A673 (cell line): ENCODE results near the gene ZBTB8B.

Experiments used
- EZH2 ChIP-seq: fragments of 200-600 bp; sonication (generic); IDR thresholded peaks from 2 replicates; pipeline ENCODE4 v1.6.1; 2017; ENCODE audit warnings: borderline replicate concordance, low read depth, mild to moderate bottlenecking, mixed read lengths, antibody characterized with exemption, low read length; ENCODE audit not compliant: poor library complexity, severe bottlenecking
- TF ChIP-seq, protein P1 (sequence below): fragments of 300-800, 200-600 bp; sonication (generic); conservative IDR thresholded peaks from 2 replicates; pipeline ENCODE4 v1.5.1; 2017; ENCODE audit warnings: low read depth, mild to moderate bottlenecking, antibody characterized with exemption, low read length, moderate library complexity, mixed read lengths

DNA sequence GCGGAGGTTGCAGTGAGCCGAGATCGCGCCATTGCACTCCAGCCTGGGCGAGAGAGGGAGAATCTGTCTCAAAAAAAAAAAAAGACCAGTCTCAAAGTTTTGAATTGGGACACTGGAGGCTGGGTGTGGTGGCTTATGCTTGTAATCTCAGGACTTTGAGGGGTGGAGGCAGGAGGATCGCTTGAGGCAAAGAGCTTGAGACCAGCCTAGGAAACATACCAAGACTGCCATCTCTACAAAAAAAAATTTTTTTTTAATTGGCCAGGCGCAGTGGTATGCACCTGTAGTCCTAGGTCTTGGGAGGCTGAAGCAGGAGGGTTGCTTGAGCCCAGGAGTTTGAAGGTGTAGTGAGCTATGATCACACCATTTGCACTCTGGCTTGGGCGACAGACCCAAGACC, 3.9 kb downstream of the ZBTB8B start:
- TF ChIP-seq, protein P1, sequence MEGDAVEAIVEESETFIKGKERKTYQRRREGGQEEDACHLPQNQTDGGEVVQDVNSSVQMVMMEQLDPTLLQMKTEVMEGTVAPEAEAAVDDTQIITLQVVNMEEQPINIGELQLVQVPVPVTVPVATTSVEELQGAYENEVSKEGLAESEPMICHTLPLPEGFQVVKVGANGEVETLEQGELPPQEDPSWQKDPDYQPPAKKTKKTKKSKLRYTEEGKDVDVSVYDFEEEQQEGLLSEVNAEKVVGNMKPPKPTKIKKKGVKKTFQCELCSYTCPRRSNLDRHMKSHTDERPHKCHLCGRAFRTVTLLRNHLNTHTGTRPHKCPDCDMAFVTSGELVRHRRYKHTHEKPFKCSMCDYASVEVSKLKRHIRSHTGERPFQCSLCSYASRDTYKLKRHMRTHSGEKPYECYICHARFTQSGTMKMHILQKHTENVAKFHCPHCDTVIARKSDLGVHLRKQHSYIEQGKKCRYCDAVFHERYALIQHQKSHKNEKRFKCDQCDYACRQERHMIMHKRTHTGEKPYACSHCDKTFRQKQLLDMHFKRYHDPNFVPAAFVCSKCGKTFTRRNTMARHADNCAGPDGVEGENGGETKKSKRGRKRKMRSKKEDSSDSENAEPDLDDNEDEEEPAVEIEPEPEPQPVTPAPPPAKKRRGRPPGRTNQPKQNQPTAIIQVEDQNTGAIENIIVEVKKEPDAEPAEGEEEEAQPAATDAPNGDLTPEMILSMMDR, result no peak
- no peak for TF ChIP-seq EZH2
